SH-SY5Y (cell line): Measurements from ENCODE around the gene FSHR.

ENCODE experiments used
- GATA2 ChIP-seq: IDR thresholded peaks from 2 replicates; pipeline ENCODE4 v1.6.1; 2011; ENCODE audit warnings: mild to moderate bottlenecking, low read depth, low read length
- GATA3 ChIP-seq: IDR thresholded peaks from 2 replicates; pipeline ENCODE4 v1.6.1; 2011; ENCODE audit warnings: low read depth, mild to moderate bottlenecking, low read length, moderate library complexity

DNA sequence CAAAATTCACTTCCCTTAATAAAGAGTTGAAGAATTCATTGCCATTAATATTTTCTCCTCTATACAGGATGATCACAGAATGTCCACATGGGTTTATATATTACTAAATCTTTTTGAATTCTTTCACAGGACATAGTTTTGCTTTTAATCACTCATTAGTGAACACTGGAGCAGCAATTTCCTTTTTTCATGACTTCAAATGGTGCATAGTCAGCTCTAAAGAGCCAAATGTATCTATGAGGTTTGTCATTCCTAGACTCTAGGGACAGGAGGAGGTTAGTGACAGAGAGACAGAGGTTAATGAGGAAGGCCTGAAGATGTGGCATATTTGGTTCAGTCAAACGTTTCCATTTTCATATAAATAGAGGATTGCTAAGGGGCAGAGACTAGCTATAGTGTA is 111.8 kb downstream of the FSHR start:
- TF ChIP-seq GATA2: no peak
- no peak for TF ChIP-seq GATA3
